ENCODE data around the gene KIF1A. TPM values are rescaled to one million over a fixed set of nuclear protein-coding genes. Genes with fewer than 3 reads are reported as not detected.

Gene KIF1A
- total RNA-seq, 1 experiment from 2014 or later = not detected

DNA sequence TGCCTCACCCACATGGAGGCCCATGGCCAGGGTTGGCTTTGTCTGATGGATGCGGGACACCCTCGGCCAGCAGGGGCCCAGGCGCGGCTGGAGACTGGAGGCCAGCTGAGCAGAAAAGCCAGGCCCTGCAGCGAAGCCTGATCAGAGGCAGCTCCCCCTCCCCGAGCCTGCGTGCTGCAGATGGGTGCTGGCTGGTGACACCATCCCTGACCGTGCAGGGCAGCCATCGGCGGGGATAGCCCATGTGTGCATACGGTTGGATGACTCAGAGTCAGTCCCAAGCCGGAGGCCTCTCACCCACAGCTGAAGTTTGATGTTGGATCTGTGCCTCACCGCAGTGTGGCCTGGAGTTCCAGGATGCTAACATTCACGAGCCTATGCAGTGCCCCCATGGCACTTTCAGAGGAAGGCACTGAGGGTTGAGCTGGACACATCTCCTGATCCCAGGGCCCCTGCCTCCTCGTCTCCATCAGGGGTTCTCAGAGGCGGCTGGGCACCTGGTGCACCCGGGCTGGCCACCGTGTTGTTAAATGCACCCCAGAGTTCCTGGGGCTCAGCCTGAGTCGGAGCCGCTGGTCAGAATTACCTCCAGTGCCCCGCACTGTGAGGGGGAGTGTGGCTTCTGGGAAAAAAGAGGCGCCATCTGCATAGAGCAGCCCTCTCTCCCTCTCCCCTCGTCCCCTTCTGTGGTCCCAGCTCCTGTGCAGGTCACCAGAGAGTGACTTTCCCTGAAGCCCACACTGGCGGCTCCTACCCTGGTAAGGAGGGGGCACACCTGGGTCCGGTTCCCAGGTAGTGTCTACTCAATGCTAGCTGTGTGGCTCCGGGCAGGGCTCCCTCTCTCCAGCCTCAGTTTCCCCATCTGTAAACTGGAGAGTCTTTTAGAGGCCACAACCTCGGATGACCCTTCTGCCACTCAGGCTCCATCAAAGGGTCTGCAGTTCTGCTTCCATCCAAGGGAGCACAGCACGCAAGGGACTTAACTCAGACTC is 19.4 kb upstream of the KIF1A start:
- POLR2A ChIA-PET (ENCODE audit: unreplicated experiment) = interaction anchor here (0.7 to 1.1 kb wide), 2 partner anchors 99 to 606 kb away, joined by 4 to 6 read pairs; no protein-coding TSS in a partner anchor

DNA sequence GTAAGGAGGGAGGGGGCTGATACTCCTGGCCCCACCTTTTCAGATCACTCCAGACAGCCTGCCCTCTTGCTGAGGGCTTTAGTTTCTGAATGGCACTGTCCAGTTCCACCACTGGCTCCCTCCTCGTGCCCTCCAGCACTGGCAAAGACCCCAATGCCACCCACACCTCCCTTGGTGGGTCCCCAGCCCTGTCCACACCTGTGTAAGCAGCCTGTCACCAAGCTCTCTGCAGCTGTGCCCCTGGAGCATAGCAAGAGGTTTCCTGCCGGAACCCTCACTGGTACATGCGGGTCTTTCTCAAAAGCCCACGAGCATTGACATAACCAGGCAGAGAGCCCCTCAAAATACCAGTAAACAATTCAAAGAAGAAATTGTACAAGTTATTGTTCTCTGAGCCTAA is 17.6 kb upstream of the KIF1A start:
- TF ChIP-seq, protein P1, sequence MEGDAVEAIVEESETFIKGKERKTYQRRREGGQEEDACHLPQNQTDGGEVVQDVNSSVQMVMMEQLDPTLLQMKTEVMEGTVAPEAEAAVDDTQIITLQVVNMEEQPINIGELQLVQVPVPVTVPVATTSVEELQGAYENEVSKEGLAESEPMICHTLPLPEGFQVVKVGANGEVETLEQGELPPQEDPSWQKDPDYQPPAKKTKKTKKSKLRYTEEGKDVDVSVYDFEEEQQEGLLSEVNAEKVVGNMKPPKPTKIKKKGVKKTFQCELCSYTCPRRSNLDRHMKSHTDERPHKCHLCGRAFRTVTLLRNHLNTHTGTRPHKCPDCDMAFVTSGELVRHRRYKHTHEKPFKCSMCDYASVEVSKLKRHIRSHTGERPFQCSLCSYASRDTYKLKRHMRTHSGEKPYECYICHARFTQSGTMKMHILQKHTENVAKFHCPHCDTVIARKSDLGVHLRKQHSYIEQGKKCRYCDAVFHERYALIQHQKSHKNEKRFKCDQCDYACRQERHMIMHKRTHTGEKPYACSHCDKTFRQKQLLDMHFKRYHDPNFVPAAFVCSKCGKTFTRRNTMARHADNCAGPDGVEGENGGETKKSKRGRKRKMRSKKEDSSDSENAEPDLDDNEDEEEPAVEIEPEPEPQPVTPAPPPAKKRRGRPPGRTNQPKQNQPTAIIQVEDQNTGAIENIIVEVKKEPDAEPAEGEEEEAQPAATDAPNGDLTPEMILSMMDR (conservative IDR thresholded peaks at IDR 0.05) = no peak
- no peak overlapping the region for H3K4me2 ChIP-seq
- H3K4me1 ChIP-seq (replicated peaks; ENCODE audit: insufficient read depth) = no peaks in the 10 kb centered on the region
- H3K36me3 ChIP-seq (ENCODE audit: low read depth) = no peaks in the 10 kb centered on the region
- intact Hi-C loops (cut with micrococcal nuclease; ENCODE audit: unreplicated experiment) = no loop called here
- peaks cover 83% of the 10 kb centered on the region for H3K27me3 ChIP-seq (ENCODE audit: insufficient read depth, low read depth)
- H2AFZ ChIP-seq = no peak overlapping the region
- ChIA-PET CTCF (no interaction called here), POLR2A (ENCODE audit: unreplicated experiment) (no interaction called here)
- no peaks in the 10 kb centered on the region for H3K79me2 ChIP-seq (ENCODE audit: low read depth)
- no peak for DNase-seq
- no peaks in the 10 kb centered on the region for H3K9me3 ChIP-seq (ENCODE audit: insufficient read depth, low read depth)
- no TSS peak for BruUV-seq (replicated peaks)
- H3K27ac ChIP-seq = no peak overlapping the region
- H4K20me1 ChIP-seq (ENCODE audit: insufficient read depth) = no peaks in the 10 kb centered on the region; the same call in 1 of the 2 replicates
- H3K9me2 ChIP-seq (ENCODE audit: insufficient read depth) = no peaks in the 10 kb centered on the region
- no peak overlapping the region for H3K4me3 ChIP-seq
- peaks cover 11% of the 10 kb centered on the region; the same call in 1 of the 2 replicates for H3F3A ChIP-seq (ENCODE audit: insufficient read depth, low read depth)

More for the DNA sequence above, 19.4 kb upstream of the KIF1A start:
- no peaks in the 10 kb centered on the region for H4K20me1 ChIP-seq (ENCODE audit: insufficient read depth)
- TF ChIP-seq, protein P1 (conservative IDR thresholded peaks at IDR 0.05) = no peak
- no peak for TF ChIP-seq EZH2 (IDR thresholded peaks at IDR 0.05; ENCODE audit: low read depth)
- no peak overlapping the region for H3K4me2 ChIP-seq
- H3K4me3 ChIP-seq = no peak overlapping the region
- DNase-seq = no peak
- no peak overlapping the region for H2AFZ ChIP-seq
- no peaks in the 10 kb centered on the region for H3K4me1 ChIP-seq (replicated peaks; ENCODE audit: insufficient read depth)
- H3K9me2 ChIP-seq (ENCODE audit: insufficient read depth) = no peaks in the 10 kb centered on the region
- H3F3A ChIP-seq (ENCODE audit: insufficient read depth, low read depth) = 0 out of 2 replicates have a peak, but pooled peaks cover 3% of the 10 kb centered on the region
- H3K9me3 ChIP-seq (ENCODE audit: insufficient read depth, low read depth) = no peaks in the 10 kb centered on the region
- no TSS peak for BruUV-seq (replicated peaks)
- no peak overlapping the region for H3K27ac ChIP-seq
- CTCF ChIA-PET = interaction anchor here (0.9 to 1.9 kb wide), 4 partner anchors 29 to 778 kb away, joined by 4 to 24 read pairs (median 4); no protein-coding TSS in a partner anchor
- H3K27me3 ChIP-seq (ENCODE audit: insufficient read depth, low read depth) = peaks cover 87% of the 10 kb centered on the region
- intact Hi-C loops (cut with micrococcal nuclease; ENCODE audit: unreplicated experiment) = loop anchor here (1.0 to 5.0 kb wide), 3 partner anchors 199 to 778 kb away; partner anchors contain the start of gene RNPEPL1
- no peaks in the 10 kb centered on the region for H3K36me3 ChIP-seq (ENCODE audit: low read depth)
- no peaks in the 10 kb centered on the region for H3K79me2 ChIP-seq (ENCODE audit: low read depth)

DNA sequence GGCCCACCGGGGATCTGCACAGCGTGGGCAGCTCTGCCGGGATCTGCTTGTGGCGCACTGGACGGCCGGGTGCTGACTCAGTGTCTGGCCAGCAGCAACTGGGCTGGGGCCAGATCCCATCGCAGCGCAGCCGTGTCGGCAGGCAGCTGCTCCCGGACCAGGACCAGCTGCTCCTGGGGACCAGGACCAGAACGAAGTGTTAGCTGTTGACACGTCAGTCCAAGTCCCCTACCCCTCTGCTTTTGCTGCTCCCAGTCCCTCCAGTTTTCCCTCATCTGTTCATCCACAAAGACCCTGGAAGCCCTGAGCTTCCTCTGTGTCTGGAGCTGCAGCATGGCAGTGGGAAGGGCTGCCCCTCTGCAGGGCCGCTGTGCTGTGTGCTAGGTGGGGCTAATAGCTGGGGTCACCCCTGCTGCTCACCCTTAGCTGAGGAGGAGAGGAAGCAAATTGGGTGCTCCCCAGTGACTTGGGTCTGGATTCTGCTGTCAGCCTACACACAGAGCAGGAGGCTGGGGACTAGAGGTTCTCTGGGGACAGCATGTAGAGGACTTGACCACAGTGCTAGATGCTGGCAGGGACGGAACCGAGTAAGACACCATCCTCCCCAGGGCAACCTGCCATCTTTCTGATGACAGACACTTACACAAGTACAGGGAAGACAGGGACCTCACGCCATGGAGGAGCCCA is 16.9 kb upstream of the KIF1A start:
- TF ChIP-seq, protein P1 (conservative IDR thresholded peaks at IDR 0.05) = no peak
- TF ChIP-seq EZH2 (IDR thresholded peaks at IDR 0.05; ENCODE audit: low read depth) = no peak
- Histone ChIP-seq H3K79me2 (ENCODE audit: low read depth) (no peaks in the 10 kb centered on the region), H3K4me3 (no peak overlapping the region), H2AFZ (no peak overlapping the region), H3F3A (ENCODE audit: insufficient read depth, low read depth) (peaks cover 12% of the 10 kb centered on the region; the same call in 1 of the 2 replicates), H3K9me2 (ENCODE audit: insufficient read depth) (no peaks in the 10 kb centered on the region), H3K36me3 (ENCODE audit: low read depth) (no peaks in the 10 kb centered on the region), H3K27ac (no peak overlapping the region), H4K20me1 (ENCODE audit: insufficient read depth) (no peaks in the 10 kb centered on the region; the same call in 1 of the 2 replicates), H3K9me3 (ENCODE audit: insufficient read depth, low read depth) (no peaks in the 10 kb centered on the region), H3K4me2 (no peak overlapping the region), H3K27me3 (ENCODE audit: insufficient read depth, low read depth) (peaks cover 78% of the 10 kb centered on the region), H3K4me1 (replicated peaks; ENCODE audit: insufficient read depth) (0 out of 2 replicates have a peak, but pooled peaks cover 1% of the 10 kb centered on the region)
- POLR2A ChIA-PET (ENCODE audit: unreplicated experiment) = no interaction called here
- no peak for DNase-seq
- BruUV-seq (replicated peaks) = no TSS peak
- CTCF ChIA-PET = no interaction called here
- intact Hi-C loops (cut with micrococcal nuclease; ENCODE audit: unreplicated experiment) = no loop called here
